ENCODE data around the gene TRABD. TPM values are rescaled to one million over a fixed set of nuclear protein-coding genes. Genes with fewer than 3 reads are reported as not detected.
A peak's percentile ranks its signal among the peaks of the same experiment; 100 is the strongest.

The TRABD gene
- total RNA-seq, 1 experiment from 2014 or later = 11.2 TPM

DNA sequence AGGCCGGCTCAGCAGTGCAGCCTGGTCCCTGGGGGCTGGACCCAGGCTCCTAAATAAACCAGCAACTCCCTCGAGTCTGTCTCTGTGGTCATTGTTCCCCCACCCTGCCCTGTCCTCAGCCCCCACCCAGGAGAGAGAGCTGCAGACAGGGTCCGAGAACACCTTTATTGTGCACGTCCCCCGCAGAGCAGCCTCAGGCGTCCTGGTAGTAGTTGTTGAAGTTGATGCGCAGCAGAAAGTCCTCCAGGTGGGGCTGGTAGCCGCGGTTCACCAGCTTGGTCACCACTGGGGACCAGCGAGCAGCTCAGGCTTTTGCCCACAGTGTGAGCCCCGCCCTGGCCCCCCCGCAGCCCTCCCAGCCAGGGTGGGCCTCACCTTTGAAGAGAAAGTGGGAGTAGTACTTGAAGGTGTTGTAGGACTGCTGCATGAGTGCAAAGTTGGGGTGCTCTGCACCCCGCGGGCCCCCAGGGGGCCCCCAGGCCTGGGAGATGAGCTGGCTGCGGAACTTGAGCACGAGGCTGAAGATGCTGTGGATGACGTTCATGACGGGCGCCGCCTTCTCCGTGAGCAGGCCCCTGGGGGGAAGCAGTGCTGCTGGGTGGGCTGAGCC lies 31.9 kb downstream of the TRABD start:
- DNase-seq (ENCODE audit: low read depth) = no peak

DNA sequence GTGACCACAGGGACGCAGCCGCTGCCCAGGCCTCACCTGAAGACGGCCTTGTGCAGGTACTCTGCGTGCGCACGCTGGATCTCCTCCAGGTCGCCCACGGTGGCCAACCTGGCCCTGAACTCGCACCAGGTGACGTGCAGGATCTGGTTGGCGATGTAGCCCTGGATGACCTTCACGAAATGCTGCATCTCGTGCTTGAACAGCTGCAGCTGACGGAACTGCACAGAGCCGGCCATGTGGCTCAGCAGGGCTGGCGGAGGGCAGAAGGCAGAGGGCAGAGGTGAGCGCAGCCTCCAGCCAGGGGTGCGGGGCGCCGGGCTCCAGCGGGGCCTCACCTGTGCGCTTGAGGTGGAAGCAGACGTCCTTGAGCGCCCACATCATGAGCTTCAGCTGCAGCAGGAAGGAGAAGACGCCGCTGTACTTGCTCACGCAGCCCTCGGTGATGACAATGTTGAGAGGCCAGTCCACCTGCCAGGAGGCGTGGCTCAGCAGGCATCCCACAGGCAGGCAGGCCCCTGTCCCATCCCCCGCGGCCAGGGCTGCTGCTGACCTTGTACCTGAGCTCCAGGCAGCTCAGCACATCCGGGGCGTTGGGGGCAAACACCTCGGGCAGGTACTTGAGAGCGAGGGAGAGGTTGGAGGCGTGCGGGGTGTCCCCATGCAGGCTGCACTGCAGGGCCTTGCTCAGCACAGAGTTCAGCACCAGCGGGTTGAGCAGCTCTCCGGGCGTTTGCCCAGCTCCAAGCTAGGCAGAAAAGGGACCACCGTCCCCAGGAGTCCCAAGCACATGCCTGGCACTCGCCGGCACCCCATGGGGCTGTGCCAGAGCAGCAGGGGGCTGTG lies 32.7 kb downstream of the TRABD start:
- no peak for DNase-seq (ENCODE audit: low read depth)

GRCh38 chr22:50218996-50219727 lies 33.4 kb downstream of the TRABD start:
- peak; percentile 45 for DNase-seq (ENCODE audit: low read depth)

- DNase-seq (ENCODE audit: low read depth) = no peak
Observed at GRCh38 chr22:50219800-50220602, 34.3 kb downstream of the TRABD start.

DNA sequence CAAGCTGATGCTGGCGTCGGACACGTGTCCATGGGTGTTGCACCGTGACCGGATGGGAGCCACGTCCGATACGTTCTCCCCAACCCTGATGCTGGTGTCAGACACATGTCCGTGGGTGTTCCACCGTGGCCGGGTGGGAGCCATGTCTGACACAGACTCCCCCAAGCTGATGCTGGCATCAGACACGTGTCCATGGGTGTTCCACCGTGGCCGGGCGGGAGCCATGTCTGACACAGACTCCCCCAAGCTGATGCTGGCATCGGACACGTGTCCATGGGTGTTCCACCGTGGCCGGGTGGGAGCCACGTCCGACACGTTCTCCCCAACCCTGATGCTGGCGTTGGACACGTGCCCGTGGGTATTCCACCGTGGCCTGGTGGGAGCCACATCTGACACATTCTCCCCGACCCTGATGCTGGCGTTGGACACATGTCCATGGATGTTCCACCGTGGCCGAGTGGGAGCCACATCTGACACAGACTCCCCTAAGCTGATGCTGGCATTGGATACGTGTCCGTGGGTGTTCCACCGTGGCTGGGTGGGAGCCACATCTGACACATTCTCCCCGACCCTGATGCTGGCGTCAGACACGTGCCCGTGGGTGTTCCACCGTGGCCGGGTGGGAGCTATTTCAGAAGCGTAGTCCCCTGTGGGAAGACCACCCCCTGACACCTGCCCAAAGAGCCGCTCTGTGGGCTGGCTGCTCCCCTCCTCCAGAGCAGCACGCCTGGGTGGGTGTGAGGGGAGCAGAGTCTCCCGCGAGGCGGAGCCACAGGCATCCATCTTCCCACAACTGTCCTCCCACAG lies 35.1 kb downstream of the TRABD start:
- DNase-seq (ENCODE audit: low read depth) = no peak

GRCh38 chr22:50221410-50222300 lies 35.9 kb downstream of the TRABD start:
- DNase-seq (ENCODE audit: low read depth) = no peak

GRCh38 chr22:50222508-50222907 lies 36.8 kb downstream of the TRABD start:
- DNase-seq (ENCODE audit: low read depth) = no peak

- no peak for DNase-seq (ENCODE audit: low read depth)
Observed at GRCh38 chr22:50224071-50224470, 38.4 kb downstream of the TRABD start.

DNA sequence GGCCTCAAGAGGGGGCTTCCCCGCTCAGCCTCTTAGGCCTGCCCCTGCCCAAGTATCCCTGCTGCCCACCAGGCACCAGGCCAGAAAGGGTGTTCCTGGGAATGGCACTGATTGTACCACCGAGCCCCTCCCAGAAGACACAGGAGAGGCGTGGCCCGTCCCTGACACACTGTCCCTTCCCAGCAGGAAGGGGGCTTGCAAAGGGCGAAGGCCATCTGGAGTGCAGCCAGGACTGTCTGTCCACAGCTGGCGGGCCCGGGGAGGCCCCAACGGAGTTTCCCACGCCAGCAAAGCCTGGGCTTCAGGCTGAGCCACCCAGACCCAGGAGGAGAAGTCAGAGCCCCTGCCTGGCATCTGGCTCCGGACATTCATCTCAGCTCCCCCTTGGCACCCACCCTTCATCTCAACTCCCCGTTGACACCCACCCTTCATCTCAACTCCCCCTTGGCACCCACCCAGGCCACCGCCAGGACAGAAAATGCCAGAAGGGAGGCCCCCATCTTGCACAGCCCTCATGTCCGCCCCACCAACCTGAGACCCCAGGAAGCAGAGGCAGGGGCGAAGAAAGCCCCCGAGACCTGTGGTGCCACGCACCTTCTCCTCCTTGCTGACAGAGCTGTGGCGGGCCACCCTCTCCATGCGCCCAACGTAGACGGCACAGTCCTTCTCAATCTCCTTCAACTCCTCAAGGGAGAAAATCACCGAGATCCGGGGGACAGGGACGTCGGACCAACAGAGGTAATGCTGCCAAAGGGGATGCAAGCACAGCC lies 39.7 kb downstream of the TRABD start:
- no peak for DNase-seq (ENCODE audit: low read depth)

DNA sequence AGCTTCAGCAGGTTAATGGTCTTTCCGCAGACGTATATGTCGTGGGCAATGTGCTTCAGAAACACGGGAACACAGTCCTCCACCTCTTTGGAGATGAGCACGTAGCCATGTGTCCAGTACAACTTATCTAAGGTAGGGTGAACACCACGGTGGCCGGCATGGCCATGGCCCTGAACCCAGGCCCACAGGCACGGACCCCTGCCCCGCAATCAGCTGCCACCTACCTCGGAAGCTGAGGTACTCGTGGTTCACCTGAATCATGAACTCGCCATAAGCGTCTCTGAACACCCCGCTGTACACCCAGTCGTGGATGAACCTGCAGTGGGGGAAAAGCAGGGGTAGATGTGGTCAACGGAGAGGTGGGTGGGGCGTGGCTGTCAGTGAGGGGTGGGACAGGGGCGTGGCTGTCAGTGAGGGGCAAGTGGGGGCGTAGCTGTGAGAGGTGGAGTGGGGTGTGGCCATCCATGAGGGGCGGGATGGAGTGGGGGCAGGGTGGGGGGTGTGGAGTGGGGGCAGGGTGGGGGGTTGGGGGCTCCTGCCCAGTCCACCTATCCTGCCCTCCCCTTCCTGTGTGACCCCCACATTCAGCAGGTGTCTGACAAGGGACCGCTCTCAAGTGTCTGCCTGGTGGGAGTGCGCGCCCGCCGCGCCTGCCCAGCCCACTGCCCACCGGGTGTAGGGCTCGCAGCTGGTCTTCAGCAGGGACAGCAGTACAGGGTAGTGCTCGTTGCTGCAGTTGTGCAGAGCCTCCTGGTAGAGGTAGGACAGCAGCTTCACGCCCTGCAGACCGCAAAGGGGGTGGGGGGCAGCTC lies 40.6 kb downstream of the TRABD start:
- no peak for DNase-seq (ENCODE audit: low read depth)

- DNase-seq (ENCODE audit: low read depth) = no peak
Observed at GRCh38 chr22:50226875-50227165, 41.1 kb downstream of the TRABD start.

- DNase-seq (ENCODE audit: low read depth) = no peak
Observed at GRCh38 chr22:50227579-50228215, 42.0 kb downstream of the TRABD start.

GRCh38 chr22:50228366-50228765 lies 42.7 kb downstream of the TRABD start:
- no peak for DNase-seq (ENCODE audit: low read depth)

GRCh38 chr22:50229370-50229769 lies 43.7 kb downstream of the TRABD start:
- no peak for DNase-seq (ENCODE audit: low read depth)

- DNase-seq (ENCODE audit: low read depth) = no peak
Observed at GRCh38 chr22:50232481-50233151, 46.9 kb downstream of the TRABD start.

- DNase-seq (ENCODE audit: low read depth) = no peak
Observed at GRCh38 chr22:50233223-50233622, 47.5 kb downstream of the TRABD start.

GRCh38 chr22:50236731-50237409 lies 51.2 kb downstream of the TRABD start:
- no peak for DNase-seq (ENCODE audit: low read depth)

Measured in RPMI7951 (cell line).